ENCODE data around the gene PRKCH. TPM values are rescaled to one million over a fixed set of nuclear protein-coding genes. Genes with fewer than 3 reads are reported as not detected.

Gene PRKCH
- total RNA-seq, 1 experiment from 2014 or later: 5.2 TPM

DNA sequence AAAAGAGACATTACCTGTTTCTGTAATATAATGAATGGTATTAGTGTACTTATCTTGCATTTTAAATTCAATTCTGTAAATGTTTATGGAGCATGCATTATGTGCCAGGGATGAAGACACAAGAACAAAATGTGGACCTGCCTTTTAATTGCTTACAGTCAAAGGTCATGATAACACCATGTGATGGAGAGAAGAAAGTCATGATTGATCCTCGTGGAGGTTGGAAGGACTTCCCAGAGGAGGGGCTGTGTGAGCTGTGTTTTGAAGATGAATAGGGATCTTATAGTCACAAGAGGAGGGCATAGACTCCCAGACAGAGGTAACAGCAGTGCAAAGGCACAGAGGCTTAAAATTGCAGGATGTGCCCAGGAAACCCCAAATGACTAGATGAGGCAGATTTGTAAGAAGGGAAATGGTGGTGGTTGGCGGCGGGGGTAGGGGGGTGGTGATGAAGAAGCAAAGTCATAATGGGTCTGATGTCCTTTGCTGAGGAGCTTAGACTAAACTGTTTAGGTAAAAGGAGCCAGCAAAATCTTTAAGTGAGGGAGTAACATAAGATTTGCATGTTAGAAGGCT lies 151.5 kb downstream of the PRKCH start:
- H3K23ac ChIP-seq (ENCODE audit: insufficient read length, low read depth, low read length): no peak overlapping the region
- H2BK120ac ChIP-seq (ENCODE audit: low read depth, low read length, poor library complexity, severe bottlenecking): no peak overlapping the region
- H2BK5ac ChIP-seq (ENCODE audit: insufficient read length, low read length): no peak overlapping the region
- Mint-ChIP-seq H3K4me3 (no peak overlapping the region), H3K27ac (no peak overlapping the region), H3K9me3 (no peaks in the 10 kb centered on the region; a peak in 1 of 5 replicates), H3K27me3 (ENCODE audit: low read depth) (no peaks in the 10 kb centered on the region; the same call in 1 of the 2 replicates), H3K36me3 (ENCODE audit: insufficient read depth in 1 of 3, low read depth in 3 of 3) (no peaks in the 10 kb centered on the region), H3K4me1 (peaks cover 43 to 52% of the 10 kb centered on the region in 2 experiments)
- H3K4me2 ChIP-seq (ENCODE audit: insufficient read depth, insufficient read length, low read length): no peak overlapping the region
- H3K27ac ChIP-seq (ENCODE audit: insufficient read length, low read depth, low read length): no peak overlapping the region
- TF ChIP-seq, protein P1, sequence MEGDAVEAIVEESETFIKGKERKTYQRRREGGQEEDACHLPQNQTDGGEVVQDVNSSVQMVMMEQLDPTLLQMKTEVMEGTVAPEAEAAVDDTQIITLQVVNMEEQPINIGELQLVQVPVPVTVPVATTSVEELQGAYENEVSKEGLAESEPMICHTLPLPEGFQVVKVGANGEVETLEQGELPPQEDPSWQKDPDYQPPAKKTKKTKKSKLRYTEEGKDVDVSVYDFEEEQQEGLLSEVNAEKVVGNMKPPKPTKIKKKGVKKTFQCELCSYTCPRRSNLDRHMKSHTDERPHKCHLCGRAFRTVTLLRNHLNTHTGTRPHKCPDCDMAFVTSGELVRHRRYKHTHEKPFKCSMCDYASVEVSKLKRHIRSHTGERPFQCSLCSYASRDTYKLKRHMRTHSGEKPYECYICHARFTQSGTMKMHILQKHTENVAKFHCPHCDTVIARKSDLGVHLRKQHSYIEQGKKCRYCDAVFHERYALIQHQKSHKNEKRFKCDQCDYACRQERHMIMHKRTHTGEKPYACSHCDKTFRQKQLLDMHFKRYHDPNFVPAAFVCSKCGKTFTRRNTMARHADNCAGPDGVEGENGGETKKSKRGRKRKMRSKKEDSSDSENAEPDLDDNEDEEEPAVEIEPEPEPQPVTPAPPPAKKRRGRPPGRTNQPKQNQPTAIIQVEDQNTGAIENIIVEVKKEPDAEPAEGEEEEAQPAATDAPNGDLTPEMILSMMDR (conservative IDR thresholded peaks at IDR 0.05): no peak
- no peak overlapping the region for H3K9ac ChIP-seq (ENCODE audit: extremely low read depth, insufficient read length, low read length)
- no peak overlapping the region for H4K5ac ChIP-seq (ENCODE audit: insufficient read length, low read depth, low read length)
- DNase-seq: no peak
- H2AFZ ChIP-seq (ENCODE audit: low read length): no peak overlapping the region
- no peak overlapping the region for H4K91ac ChIP-seq (ENCODE audit: insufficient read length, low read depth, low read length)
- WGBS (ENCODE audit: extremely low coverage, insufficient read length, low lambda C conversion rate): no CpG with 5 or more reads among the region's 3 CpGs
- H3K18ac ChIP-seq (ENCODE audit: insufficient read length, low read depth, low read length): no peak overlapping the region
- H2BK20ac ChIP-seq (ENCODE audit: low read depth, low read length, poor library complexity, severe bottlenecking): no peak overlapping the region
- no peak overlapping the region for H2AK5ac ChIP-seq (ENCODE audit: insufficient read length, low read length)
- H3K9me3 ChIP-seq (ENCODE audit: control insufficient read depth, low read depth, low read length): no peaks in the 10 kb centered on the region
- no peak overlapping the region for H2BK12ac ChIP-seq (ENCODE audit: insufficient read length, low read depth, low read length)
- H3T11ph ChIP-seq (ENCODE audit: low read length): no peak overlapping the region
- no peak overlapping the region for H3K56ac ChIP-seq (ENCODE audit: insufficient read length, low read depth, low read length)
- no peaks in the 10 kb centered on the region for H3K79me1 ChIP-seq (ENCODE audit: insufficient read depth, low read depth, low read length, poor library complexity, severe bottlenecking)
- no peaks in the 10 kb centered on the region for H3K79me2 ChIP-seq (ENCODE audit: insufficient read depth, low read length)
- no peak overlapping the region for H3K14ac ChIP-seq (ENCODE audit: insufficient read depth, low read length)
- H4K20me1 ChIP-seq (ENCODE audit: control insufficient read depth, insufficient read depth, insufficient read length): no peaks in the 10 kb centered on the region
- no peak overlapping the region for H2BK15ac ChIP-seq (ENCODE audit: low read depth, low read length)
- no peak overlapping the region for H3K4ac ChIP-seq (ENCODE audit: low read depth, low read length)
- H3K4me1 ChIP-seq (ENCODE audit: insufficient read depth, low read length): peaks cover 5% of the 10 kb centered on the region; the same call in 1 of the 2 replicates
- no peaks in the 10 kb centered on the region for H3K27me3 ChIP-seq (ENCODE audit: insufficient read depth, low read length)
- peaks cover 2% of the 10 kb centered on the region for H3K23me2 ChIP-seq (ENCODE audit: insufficient read length, low read depth, low read length, poor library complexity, severe bottlenecking)
- H4K8ac ChIP-seq (replicated peaks; ENCODE audit: insufficient read length, low read depth, low read length): no peak overlapping the region
